HepG2 (cell line): ENCODE measurements around the gene COMMD4. TPM values are rescaled to one million over a fixed set of nuclear protein-coding genes. Genes with fewer than 3 reads are reported as not detected.

Experiments
- AHR ChIP-seq: IDR thresholded peaks from 2 replicates; pipeline ENCODE4 v1.6.1; 2018; ENCODE audit warnings: missing genetic modification reagents, missing compliant biosample characterization
- ARNT ChIP-seq: fragments of 450-650 bp; IDR thresholded peaks from 2 replicates; pipeline ENCODE4 v1.6.1; 2017
- CREBL2 ChIP-seq: sonication (generic); formaldehyde crosslinking; IDR thresholded peaks from 2 replicates; pipeline ENCODE4 v1.8.1; 2023; ENCODE audit warnings: missing genetic modification reagents, mild to moderate bottlenecking, borderline replicate concordance
- GATAD1 ChIP-seq: IDR thresholded peaks from 2 replicates; pipeline ENCODE4 v1.6.1; 2016; ENCODE audit warnings: missing genetic modification reagents, missing compliant biosample characterization
- JUND ChIP-seq: sonication (generic); formaldehyde crosslinking; IDR thresholded peaks from 2 replicates; pipeline ENCODE4 v1.8.0; 2022; ENCODE audit warnings: mild to moderate bottlenecking, missing genetic modification reagents
- KLF13 ChIP-seq: sonication (generic); formaldehyde crosslinking; IDR thresholded peaks from 2 replicates; pipeline ENCODE4 v1.4.0; 2020; ENCODE audit warnings: mild to moderate bottlenecking, missing genetic modification reagents
- MAX ChIP-seq: IDR thresholded peaks from 2 replicates; pipeline ENCODE4 v1.6.1; 2012; ENCODE audit warnings: inconsistent platforms
- MXI1 ChIP-seq: IDR thresholded peaks from 3 replicates; pipeline ENCODE4 v1.6.1; 2012; ENCODE audit warnings: low read depth, low read length, inconsistent platforms, borderline replicate concordance
- PAWR ChIP-seq: sonication (generic); formaldehyde crosslinking; IDR thresholded peaks from 2 replicates; pipeline ENCODE4 v1.4.0; 2020; ENCODE audit warnings: missing genetic modification reagents, mild to moderate bottlenecking, borderline replicate concordance
- PHB2 ChIP-seq: fragments of 450-650 bp; IDR thresholded peaks from 2 replicates; pipeline ENCODE4 v1.6.1; 2018; ENCODE audit not compliant: partially characterized antibody
- ZNF318 ChIP-seq: sonication (generic); formaldehyde crosslinking; IDR thresholded peaks from 2 replicates; pipeline ENCODE4 v1.4.0; 2020; ENCODE audit warnings: mild to moderate bottlenecking, missing genetic modification reagents
- ZNF512 ChIP-seq: sonication (generic); formaldehyde crosslinking; IDR thresholded peaks from 2 replicates; pipeline ENCODE4 v1.4.0; 2020; ENCODE audit warnings: mild to moderate bottlenecking, missing genetic modification reagents
- ZNF652 ChIP-seq: IDR thresholded peaks from 2 replicates; pipeline ENCODE4 v1.6.1; 2016; ENCODE audit warnings: low read depth, borderline replicate concordance
- ZNF768 ChIP-seq: sonication (generic); formaldehyde crosslinking; IDR thresholded peaks from 2 replicates; pipeline ENCODE4 v1.4.0; 2020; ENCODE audit warnings: missing genetic modification reagents
- polyA plus RNA-seq, 8 experiments: library from polyadenylated mRNA; depleted of rRNA in 3 of 8; stranded (reverse) in 7 of 8; unstranded in 1 of 8; fragments of >200 nt; fragmentation: Illumina TruSeq in 4 of 8; extraction: Trizol in 4 of 8; gene quantifications; 2 replicates each; pipeline versions ENCODE4 v1.2.1 to v1.2.3, GENCODE V29; 2011 to 2016; ENCODE audit warnings: low read depth in 4 of 8, missing spikeins in 1 of 8, mixed read lengths in 1 of 8; ENCODE audit not compliant: insufficient read depth in 1 of 8
- total RNA-seq, 5 experiments: library from RNA; depleted of rRNA; stranded (reverse); fragments of >200 nt; fragmentation: Illumina TruSeq; extraction: Trizol; gene quantifications; 2 replicates each; pipeline ENCODE4 v1.2.3, GENCODE V29; 2016; ENCODE audit warnings: low read depth in 1 of 5
- TF ChIP-seq, protein P1 (sequence below): sonication (generic); formaldehyde crosslinking; IDR thresholded peaks from 2 replicates; pipeline ENCODE4 v1.5.1; 2020; ENCODE audit warnings: missing genetic modification reagents, mild to moderate bottlenecking, borderline replicate concordance
- TF ChIP-seq, protein P2 (sequence below): sonication (generic); formaldehyde crosslinking; IDR thresholded peaks from 2 replicates; pipeline ENCODE4 v1.9.0; 2022; ENCODE audit warnings: missing genetic modification reagents, mild to moderate bottlenecking, borderline replicate concordance

Gene COMMD4
- total and polyA plus RNA-seq, 2 of the 13 experiments (the other 11 are each of a cell fraction or from before 2014, with no cell fraction given), result 45.8 to 89.9 TPM

DNA sequence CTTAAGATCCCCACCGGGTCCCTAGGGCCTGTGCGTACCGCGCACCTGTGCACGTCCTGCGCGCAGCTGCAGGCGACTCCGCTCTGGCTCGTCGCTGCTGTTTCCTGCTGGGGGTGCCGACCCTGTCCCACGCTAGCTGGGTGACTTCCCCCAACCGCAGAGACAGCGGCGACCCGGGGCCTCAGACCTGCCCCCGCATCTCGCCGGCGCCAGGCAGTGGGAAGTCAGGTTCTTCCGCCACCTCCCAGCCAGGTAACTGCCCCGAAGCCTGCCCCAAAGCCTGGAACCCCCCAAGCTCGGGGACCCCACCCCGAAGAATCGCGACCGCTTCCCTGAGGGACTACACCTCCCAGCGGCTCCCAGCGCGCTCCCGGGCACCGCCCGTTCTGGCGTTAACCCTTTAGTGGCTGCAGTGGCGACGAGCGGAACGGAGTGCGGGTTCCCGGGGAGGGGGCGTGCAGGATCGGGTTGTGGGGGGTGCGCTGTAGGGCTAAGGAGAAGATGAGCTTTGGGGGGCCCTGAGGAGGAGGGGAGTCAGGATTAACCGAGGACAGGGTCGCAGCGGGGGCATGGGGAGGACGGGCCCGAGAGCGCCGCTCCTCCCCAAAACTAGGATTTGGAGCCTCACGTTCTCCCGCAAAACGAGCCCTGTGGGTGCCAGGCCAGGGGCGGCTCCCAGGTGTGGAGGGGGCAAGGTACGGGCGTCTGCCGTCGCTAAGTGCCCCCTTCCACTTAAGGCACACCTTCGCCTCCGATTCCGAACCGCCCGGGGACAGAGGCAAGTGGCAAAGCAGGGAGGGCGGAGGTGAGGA lies 11.6 kb downstream of the COMMD4 start (continued):
- TF ChIP-seq ZNF318 (no peak), ZNF768 (CRISPR knock-in tag) (0 out of 2 replicates have a peak, but pooled peaks have one; percentile 15), KLF13 (CRISPR knock-in tag) (no peak), ARNT (no peak), MAX (peak; percentile 70), PAWR (CRISPR knock-in tag) (no peak), GATAD1 (CRISPR knock-in tag) (peak; percentile 35; the same call in 1 of the 2 replicates), PHB2 (no peak), ZNF652 (CRISPR knock-in tag) (peak; percentile 99), JUND (no peak), AHR (CRISPR knock-in tag) (no peak), MXI1 (0 out of 3 replicates have a peak, but pooled peaks have one; percentile 21), CREBL2 (CRISPR knock-in tag) (peak; percentile 68; the same call in 1 of the 2 replicates), ZNF512 (CRISPR knock-in tag) (no peak)
- TF ChIP-seq, protein P1, sequence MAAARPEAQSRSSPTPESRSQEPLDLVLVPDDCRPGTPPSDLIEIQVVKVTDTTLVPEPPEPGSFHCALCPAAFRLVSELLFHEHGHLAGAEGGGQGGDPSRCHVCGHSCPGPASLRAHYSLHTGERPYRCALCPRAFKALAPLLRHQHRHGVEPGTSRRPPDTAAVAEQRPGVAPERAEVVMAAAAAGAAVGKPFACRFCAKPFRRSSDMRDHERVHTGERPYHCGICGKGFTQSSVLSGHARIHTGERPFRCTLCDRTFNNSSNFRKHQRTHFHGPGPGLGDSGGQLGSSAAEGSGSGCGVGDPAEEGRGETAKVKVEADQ (CRISPR knock-in tag), result peak; percentile 71
- TF ChIP-seq, protein P2, sequence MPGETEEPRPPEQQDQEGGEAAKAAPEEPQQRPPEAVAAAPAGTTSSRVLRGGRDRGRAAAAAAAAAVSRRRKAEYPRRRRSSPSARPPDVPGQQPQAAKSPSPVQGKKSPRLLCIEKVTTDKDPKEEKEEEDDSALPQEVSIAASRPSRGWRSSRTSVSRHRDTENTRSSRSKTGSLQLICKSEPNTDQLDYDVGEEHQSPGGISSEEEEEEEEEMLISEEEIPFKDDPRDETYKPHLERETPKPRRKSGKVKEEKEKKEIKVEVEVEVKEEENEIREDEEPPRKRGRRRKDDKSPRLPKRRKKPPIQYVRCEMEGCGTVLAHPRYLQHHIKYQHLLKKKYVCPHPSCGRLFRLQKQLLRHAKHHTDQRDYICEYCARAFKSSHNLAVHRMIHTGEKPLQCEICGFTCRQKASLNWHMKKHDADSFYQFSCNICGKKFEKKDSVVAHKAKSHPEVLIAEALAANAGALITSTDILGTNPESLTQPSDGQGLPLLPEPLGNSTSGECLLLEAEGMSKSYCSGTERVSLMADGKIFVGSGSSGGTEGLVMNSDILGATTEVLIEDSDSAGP, result peak; percentile 75; the same call in 1 of the 2 replicates
